C1 segment of cervical spinal cord (tissue), 14 donors: Measurements from ENCODE around the gene VKORC1.

Experiments used
- DNase-seq, 14 donors: peaks; one replicate each; lab custom pipeline; 2025; lab: John Stamatoyannopoulos, UW

Gene VKORC1

GRCh38 chr16:31130336-31130891 is 35.8 kb upstream of the VKORC1 start:
- DNase-seq = no peak

GRCh38 chr16:31129568-31130335 is 35.2 kb upstream of the VKORC1 start:
- DNase-seq = peak in 7 of 14 donors; percentile 22 to 79 (median 42)

DNA sequence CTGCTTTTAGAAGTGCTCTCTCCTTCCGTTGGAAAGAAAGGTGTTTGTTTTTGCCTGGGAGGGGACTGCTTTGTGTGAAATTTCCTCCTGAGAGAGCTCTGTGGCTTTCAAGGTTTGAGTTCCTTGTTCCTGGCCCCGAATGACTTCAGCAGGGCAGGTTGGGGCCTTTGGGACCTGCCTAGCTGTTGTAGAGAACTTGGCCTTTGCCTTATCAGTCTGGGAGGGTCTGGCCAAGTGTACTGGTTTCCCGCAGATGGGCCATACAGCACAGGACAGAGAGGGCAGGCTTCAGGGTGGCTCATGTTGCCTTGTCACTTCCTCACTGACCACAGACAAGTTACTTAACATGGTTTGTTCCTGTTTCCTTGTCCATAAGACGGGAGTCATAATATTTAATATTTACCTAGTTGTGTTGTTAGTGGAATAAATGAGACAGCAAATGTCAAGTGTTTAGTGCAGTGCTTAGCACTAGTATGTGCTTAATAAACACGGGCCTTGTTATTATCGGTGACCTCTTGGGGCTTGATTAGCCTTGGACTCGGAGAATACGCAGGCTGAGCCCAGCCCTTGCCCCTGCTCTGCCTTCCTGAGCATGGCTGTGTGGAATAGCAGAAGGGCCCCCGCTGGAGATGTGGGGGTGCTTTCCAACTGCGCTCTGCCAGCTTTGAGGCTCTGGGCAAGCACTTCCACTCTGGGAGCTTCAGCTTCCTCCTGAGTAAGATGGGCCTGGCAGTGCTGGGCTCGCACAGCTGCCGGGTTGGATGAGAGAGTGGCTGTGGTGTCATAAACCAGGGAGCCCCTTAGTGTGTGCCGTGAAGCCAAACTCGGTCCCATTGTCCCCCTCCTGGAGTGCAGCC is 34.3 kb upstream of the VKORC1 start:
- DNase-seq = peak in 9 of 14 donors; percentile 10 to 79 (median 25)

DNA sequence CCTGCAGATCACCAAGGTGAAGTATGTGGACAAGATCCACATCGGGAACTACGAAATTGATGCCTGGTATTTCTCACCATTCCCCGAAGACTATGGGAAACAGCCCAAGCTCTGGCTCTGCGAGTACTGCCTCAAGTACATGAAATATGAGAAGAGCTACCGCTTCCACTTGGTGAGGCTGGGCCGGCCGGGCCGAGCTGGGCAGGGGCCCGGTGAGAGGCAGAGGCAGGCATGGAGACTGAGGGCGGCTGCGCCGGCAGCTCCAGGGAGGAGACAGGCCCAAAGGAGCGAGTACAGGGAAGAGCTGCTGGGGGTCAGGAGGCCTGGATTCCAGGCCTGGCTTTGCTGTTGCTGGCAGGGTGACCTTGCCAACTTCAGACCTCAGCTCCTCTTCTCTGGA is 32.6 kb upstream of the VKORC1 start:
- DNase-seq = no peak

GRCh38 chr16:31125844-31126243 is 31.2 kb upstream of the VKORC1 start:
- DNase-seq = no peak

DNA sequence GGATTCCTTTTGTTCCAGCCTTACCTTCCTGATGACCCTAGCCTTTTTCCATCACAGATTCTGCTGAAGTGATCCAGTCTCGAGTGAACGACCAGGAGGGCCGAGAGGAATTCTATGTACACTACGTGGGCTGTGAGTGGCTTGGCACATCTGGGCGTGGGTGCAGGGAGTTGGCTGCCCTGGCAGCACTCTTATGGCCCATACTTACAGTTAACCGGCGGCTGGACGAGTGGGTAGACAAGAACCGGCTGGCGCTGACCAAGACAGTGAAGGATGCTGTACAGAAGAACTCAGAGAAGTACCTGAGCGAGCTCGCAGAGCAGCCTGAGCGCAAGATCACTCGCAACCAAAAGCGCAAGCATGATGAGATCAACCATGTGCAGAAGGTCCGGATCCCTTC is 25.5 kb upstream of the VKORC1 start:
- no peak for DNase-seq

DNA sequence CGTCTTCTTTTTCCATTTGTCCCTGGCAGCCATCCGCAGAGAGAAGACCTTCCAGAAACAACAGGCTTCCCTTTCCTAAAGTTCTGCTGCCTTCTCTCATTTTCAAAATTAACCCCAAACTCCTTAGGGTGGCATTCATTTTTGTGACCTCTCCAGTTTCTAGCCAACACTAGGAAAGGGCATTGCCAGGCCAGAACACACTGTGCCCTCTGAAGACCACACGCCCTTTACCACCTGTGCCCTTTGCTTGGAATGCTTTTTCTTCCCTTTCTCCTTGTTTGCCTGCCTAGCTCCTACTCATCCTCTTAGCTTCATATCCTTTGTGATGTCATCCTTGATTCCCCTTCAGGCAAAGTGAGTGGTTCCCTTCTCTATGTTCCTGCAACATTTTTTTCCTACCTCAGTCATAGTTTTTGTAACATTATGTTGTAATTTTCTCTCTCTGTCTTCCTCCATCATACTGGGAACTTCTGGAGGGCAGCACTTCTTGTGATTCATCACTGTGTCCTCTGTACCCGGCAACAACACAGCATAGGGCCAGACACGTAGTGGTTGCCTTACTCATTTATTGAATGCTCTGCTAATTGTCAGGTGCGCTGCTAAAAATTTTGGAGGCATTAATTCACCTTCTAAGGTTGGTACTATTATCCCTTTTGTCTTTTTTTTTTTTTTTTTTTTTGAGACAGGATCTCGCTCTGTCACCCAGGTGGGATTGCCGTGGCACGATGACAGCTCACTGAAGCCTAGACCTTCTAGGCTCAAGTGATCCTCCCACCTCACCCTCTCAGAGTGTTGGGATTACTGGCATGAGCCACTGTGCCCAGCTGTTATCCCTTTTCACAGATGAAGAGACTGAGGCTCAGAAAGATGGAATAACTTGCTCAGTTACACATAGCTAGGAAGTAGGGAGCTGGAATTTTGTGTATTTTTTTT is 23.9 kb upstream of the VKORC1 start:
- DNase-seq = peak in 1 of 14 donors; percentile 10

GRCh38 chr16:31117384-31118222 is 23.0 kb upstream of the VKORC1 start, which contains the start of gene KAT8:
Gene KAT8 (plus strand): TSS chr16:31117664. CDS start chr16:31117682, 18 bp downstream.
- peak; percentile 77 to 99 (median 94) for DNase-seq

GRCh38 chr16:31114468-31114867 is 19.9 kb upstream of the VKORC1 start:
- no peak for DNase-seq

DNA sequence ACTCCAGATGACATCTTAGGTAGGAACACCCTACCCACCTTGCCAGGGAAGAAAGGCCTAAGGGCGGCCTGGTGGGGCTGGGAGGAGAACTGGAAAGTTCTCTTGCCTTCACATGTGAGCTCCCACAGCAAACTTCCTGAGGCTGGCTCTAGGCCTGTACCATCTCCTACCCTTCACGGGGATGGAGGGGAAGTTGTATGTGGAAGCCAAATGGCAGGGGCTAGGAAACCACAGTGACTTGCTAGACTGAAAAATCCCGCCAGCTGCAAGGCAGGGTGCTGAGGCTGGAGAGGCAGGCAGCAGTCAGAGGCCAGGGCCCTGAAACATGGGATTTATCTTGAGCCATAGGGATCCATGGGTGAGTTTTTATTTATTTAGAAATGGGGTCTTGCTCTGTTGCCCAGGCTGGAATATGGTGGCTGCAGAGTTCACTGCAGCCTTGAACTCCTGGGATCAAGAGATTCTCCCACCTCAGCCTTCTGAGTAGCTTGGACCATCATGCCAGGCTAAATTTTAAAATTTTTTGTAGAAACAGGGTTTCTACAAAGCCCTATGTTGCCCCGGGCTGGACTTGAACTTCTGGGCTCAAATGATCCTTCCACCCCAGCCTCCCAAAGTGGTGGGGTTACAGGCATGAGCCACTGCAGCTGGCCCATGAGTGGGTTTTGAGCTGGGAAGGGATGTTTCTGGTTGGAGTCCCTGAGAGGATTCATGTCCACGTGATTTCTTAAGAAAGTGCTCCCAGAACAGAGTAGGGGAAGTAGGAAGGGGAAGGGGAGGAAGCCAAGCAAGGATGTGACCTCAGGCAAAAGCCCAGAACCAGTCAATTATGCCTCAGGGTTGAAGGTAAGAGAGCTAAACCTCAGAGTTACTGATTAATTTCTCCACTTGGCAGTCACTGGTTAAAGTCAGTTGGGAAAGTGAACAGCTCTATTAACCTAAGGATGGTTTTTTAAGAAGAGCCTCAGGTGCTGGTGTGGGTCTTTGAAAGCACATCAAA is 18.8 kb upstream of the VKORC1 start:
- DNase-seq = peak in 1 of 14 donors; percentile 17

DNA sequence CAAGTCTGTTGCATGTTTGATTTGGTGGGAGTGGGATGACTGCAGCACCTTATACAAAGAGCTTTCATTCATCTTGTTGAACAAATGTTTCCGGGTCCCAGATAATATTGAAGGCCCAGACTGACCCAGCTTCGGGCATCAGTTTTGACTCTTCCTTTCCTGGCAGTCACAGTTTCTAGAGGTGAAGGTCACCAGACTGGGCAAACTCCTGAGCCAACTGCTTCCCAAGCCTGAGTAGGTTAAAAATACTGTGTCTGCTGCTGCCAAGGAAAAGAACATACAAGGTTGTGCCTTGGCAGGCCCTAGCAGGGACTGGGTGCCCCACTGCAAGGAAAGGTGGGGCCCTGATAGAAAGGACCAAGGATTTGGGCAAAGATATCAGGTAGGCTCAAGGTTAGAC is 18.1 kb upstream of the VKORC1 start:
- DNase-seq = no peak

GRCh38 chr16:31111881-31112466 is 17.4 kb upstream of the VKORC1 start:
- DNase-seq = no peak

GRCh38 chr16:31110106-31111034 is 15.8 kb upstream of the VKORC1 start:
- DNase-seq = no peak

- DNase-seq = no peak
Measured at GRCh38 chr16:31109622-31110021, 15.0 kb upstream of the VKORC1 start.

DNA sequence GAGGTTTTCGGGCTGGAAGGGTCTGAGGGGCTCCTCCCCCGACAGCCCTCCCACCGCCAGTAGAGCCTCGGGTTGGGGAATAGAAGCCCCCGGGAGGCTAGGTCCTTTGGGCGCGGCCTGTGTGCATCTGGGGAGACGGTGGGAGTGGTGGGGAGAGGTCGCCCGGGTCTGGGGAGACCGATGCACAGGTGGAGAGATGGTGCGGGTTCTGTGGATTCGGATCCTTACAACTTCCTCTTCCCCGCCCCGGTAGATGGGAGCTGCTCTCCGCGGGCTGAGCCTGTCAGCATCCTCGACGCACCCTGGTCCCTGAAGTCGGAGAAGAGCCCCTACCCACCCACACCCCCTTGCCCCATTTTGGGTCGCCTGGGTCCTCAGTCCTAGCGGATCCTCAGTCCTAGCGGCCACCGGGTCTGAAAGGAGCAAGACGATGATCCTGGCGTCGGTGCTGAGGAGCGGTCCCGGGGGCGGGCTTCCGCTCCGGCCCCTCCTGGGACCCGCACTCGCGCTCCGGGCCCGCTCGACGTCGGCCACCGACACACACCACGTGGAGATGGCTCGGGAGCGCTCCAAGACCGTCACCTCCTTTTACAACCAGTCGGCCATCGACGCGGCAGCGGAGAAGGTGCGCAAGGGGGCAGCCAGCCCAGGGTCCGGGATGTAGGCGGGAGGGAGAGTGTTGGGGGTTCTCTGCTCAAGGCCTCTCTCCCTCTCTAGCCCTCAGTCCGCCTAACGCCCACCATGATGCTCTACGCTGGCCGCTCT is 14.4 kb upstream of the VKORC1 start:
- DNase-seq = no peak

DNA sequence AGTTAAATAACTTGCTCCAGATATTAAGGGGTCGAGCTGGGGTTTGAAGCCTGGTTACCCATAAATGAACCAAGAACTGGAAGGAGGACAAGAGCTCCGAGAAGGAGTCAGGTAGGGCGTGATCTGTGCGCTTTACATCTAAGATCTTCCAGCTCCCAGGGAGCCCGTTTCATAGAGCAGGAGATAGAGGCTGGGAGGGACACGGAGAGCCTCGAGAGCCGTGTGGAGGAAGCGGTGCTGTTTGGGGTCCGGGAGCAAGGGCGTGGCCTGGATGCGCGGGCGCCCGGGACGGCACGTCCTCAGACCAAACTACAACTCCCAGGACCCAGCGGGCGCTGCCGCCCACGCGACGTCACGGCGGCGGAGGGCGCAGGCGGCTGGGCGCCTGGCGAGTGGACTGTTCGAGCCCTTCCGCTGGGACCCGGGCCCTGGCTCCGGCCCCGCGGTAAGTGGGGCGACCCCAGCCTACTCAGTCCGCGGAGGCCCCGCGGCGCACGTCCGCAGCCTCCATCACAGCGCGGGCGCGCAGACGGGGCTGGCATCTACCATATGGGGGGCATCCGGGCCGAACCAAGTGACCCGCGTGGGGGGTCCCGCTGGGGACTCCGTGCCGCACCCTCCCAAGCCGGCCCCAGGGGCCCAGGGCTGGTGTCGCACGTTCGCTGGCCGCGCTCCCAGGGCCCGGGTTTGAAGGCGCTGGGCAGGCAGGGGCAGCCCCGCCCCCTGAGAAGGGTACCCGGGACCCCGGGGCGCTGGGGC is 13.6 kb upstream of the VKORC1 start, which contains the start of gene BCKDK:
TSS of gene BCKDK (plus strand) at position 352 of the 759 bp plus-strand sequence. CDS start 838 bp downstream, outside the sequence.
- peak in 12 of 14 donors; percentile 11 to 77 (median 38) for DNase-seq
